GM10847 (cell line): ENCODE measurements around the gene HSP90AB1.

ENCODE experiments used
- POLR2A ChIP-seq: IDR thresholded peaks from 2 replicates; pipeline ENCODE4 v1.6.1; 2011; ENCODE audit not compliant: insufficient read length; ENCODE audit errors: extremely low read depth

The HSP90AB1 gene

DNA sequence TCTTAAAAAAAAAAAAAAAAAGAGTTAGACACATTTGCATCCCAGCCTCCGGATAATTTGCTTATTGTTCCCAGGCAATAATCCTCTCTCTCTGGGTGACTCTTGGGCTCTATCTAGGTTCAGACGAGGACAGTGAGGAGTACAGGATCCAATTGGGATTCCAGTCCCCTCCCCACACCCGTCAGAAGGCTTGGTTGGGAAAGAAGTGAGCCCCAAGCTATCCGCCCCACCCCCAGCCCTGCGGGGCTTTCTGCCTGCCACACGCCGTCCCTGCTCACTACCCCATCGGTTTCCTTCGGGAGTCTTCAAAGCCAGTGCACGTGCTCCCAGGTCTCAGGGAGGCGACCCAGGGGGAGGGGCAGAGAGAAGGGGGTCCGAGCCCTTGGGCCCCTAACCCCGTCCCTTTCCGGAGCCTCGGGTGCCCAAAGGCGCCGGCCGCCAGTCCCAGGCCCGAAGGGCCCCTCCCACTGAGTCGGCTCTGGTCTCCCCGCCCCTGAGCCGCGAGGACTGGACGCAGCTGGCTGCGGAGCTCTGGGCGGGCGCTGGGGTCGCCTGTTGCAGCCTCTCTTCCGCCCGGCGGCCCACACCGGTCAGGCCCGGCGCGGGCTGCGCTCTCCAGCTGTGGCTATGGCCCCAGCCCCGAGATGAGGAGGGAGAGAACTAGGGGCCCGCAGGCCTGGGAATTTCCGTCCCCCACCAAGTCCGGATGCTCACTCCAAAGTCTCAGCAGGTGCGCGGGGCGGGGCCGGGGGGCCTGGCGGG is 27.7 kb upstream of the HSP90AB1 start:
- TF ChIP-seq POLR2A: peak; percentile 51

DNA sequence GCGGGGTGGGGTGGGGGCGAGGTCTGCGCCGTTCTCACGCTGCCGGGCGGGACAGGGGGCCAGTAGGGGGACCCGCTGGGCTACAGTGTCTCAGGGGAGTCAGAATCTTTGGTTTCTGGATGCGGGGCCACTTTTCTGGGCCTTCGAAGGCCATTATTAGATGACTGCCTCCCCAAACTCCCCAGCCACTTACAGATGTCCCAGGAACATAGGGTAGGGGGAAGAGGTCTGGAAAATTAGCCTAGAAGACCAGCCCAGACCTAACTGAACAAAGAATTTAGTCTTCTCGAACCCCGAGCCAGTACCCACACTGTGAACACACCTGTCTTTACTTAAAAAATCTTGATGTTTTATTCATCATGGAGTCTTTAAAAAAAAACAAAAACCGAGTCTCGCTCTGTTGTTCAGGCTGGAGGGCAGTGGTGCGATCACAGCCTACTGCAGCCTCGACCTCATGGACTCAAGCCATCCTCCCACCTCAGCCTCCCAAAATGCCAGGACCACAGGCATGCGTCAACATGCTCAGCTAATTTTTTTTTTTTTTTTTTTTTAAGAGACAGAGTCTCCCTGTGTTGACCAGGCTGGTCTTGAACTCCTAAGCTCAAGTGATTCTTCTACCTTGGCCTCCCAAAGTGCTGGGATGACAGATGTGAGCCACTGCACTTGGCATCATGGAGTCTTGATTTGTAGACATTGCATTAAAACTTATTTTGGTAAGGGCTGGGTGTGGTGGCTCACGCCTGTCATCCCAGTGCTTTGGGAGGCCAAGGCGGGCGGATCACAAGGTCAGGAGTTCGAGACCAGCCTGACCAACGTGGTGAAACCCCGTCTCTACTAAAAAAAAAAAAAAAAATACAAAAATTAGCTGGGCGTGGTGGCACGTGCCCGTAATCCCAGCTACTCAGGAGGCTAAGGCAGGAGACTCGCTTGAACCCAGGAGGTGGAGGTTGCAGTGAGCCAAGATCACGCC is 26.8 kb upstream of the HSP90AB1 start:
- no peak for TF ChIP-seq POLR2A

DNA sequence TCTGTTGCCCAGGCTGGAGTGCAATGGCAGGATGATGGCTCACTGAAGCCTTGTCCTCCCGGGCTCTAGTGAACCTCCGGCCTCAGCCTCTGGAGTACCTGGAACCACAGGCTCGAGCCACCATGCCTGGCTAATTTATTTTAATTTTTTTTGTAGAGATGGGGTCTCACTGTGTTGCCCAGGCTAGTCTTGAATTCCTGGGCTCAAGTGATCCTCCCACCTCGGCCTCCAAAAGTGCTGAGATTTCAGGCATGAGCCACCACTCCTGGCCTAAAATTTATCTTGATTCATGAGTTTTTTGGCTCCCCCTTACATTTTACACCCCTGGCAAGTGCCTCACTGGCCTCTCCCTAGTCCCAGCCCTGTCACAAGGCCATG is 26.0 kb upstream of the HSP90AB1 start:
- no peak for TF ChIP-seq POLR2A

- no peak for TF ChIP-seq POLR2A
Observed at GRCh38 chr6:44221291-44221960, 25.5 kb upstream of the HSP90AB1 start.

DNA sequence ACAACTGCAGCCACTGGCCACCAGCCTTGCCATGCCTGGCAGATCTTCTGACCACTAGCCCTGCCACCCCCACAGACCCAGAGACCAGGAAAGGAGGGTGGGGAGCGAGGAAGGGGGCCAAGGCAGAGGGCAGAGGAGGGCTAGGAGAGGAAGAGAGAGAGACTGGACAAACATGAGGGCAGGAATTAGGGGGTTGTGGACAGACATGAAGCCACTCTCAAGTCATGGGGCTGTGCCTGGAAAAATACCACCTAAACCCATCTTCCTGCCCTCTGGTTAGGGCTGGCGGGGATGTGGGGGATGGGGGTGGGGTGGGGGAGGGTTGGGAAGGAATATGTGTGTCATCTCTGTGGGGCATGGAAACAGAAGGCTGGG is 25.0 kb upstream of the HSP90AB1 start:
- TF ChIP-seq POLR2A: no peak

- TF ChIP-seq POLR2A: no peak
Observed at GRCh38 chr6:44222486-44223318, 24.2 kb upstream of the HSP90AB1 start.

DNA sequence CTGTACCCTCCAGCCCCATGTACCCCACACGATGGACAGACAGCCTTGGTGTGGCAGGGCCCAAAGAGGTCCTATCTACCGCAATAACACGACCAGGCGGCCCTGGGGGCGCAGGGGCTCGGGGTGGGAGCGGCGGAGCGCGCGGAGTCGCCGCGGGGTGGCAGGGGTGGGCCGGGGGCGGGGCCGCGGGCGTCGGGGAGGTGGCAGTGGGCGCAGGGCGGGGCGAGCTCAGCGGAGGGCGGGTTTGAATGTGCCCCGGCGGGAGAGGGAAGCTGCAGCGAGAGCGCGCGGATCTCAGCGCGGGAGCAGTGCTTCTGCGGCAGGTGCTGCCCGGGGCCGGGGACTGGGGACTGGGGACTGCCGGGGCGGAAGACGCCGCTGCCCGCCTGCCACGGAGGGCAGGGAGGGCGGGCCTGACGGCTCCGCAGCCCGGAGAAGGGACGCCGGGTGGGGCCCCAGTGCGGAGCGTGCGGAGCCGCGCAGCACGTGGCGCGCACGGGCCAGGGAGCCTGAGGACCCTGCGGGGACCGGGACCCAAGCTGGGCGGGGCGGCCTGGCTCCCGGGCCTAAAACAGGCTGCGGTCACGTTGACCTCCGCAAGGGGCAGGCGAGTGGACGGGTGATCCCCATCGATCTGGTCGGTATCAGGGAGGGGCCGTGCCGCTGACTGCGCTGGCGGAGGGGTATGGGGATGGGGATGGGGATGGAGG is 23.4 kb upstream of the HSP90AB1 start, which contains the start of gene SLC29A1:
Gene SLC29A1, plus strand, starts transcription at position 277 of the 710 bp plus-strand sequence. CDS start 3,719 bp downstream, outside the sequence.
- TF ChIP-seq POLR2A: peak; percentile 72

GRCh38 chr6:44224029-44224964 is 22.6 kb upstream of the HSP90AB1 start:
- no peak for TF ChIP-seq POLR2A

GRCh38 chr6:44224965-44225305 is 22.0 kb upstream of the HSP90AB1 start:
- no peak for TF ChIP-seq POLR2A

DNA sequence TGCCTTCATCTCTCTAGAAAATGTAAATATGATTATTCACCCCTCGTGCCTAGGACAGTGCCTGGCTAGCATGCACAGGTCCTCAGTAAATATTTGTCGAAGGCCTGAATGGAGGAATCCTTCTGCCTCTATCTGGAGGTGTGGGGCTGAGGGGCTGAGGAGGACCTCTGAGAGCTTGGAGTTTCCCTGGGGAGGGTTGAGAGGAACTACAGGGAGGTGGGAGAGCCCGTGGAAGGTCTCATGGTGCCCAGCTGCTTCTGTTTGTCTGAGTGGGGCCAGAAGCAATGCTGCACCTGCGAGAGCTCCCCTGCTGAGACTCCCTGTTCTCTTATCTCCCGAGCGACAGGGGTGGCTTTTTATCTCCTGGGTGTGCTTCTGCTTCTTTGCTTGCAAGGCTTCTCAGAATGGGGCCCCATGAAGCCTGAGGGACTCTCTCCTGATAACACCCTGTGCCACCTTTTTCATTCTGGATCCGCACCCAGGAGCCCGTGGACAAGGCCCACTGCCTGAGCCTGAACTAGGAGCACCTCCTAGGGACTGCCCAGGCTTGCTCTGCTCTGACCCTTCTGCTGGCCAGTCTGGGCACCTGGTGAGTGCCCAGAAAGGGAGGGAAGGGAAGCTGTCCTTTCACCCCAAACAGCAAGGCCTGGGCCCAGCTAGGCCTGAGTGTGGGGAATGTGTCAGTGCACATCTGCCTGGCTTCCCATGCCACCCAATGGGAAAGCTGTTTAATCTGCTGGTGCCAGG is 21.1 kb upstream of the HSP90AB1 start:
- TF ChIP-seq POLR2A: no peak

- TF ChIP-seq POLR2A: no peak
Observed at GRCh38 chr6:44226368-44227147, 20.3 kb upstream of the HSP90AB1 start.
